Measurements from ENCODE around the gene HLF. TPM values are rescaled to one million over a fixed set of nuclear protein-coding genes. Genes with fewer than 3 reads are reported as not detected.

HLF gene
- total RNA-seq, 4 donors from 2014 or later: 2.5 to 10.0 (median 5.4) TPM

DNA sequence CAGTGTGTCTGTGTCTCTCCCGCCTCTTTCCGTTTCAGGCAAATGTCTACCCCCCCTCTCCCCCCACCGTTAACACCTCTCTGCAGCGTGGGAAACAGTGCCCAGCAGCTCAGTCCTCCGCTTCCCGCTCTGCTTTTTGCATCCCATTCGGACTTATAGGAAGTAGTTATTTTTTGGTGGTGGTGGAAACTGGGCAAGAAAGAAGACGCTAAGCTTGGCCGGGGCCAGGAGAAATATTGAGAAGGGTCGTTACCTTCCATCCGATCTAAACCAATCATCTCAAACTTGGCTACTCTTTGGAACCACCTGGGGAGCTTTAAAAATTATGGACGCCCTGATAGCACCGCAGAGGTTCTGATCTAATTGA lies 499 bp upstream of the HLF start:
- peak in 2 of 3 donors; percentile 46 to 51 for DNase-seq
- no peak overlapping the region for H3K27ac ChIP-seq
- TF ChIP-seq, protein P1, sequence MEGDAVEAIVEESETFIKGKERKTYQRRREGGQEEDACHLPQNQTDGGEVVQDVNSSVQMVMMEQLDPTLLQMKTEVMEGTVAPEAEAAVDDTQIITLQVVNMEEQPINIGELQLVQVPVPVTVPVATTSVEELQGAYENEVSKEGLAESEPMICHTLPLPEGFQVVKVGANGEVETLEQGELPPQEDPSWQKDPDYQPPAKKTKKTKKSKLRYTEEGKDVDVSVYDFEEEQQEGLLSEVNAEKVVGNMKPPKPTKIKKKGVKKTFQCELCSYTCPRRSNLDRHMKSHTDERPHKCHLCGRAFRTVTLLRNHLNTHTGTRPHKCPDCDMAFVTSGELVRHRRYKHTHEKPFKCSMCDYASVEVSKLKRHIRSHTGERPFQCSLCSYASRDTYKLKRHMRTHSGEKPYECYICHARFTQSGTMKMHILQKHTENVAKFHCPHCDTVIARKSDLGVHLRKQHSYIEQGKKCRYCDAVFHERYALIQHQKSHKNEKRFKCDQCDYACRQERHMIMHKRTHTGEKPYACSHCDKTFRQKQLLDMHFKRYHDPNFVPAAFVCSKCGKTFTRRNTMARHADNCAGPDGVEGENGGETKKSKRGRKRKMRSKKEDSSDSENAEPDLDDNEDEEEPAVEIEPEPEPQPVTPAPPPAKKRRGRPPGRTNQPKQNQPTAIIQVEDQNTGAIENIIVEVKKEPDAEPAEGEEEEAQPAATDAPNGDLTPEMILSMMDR (IDR thresholded peaks at IDR 0.05): no peak
- no peak for TF ChIP-seq POLR2A (IDR thresholded peaks at IDR 0.05)

DNA sequence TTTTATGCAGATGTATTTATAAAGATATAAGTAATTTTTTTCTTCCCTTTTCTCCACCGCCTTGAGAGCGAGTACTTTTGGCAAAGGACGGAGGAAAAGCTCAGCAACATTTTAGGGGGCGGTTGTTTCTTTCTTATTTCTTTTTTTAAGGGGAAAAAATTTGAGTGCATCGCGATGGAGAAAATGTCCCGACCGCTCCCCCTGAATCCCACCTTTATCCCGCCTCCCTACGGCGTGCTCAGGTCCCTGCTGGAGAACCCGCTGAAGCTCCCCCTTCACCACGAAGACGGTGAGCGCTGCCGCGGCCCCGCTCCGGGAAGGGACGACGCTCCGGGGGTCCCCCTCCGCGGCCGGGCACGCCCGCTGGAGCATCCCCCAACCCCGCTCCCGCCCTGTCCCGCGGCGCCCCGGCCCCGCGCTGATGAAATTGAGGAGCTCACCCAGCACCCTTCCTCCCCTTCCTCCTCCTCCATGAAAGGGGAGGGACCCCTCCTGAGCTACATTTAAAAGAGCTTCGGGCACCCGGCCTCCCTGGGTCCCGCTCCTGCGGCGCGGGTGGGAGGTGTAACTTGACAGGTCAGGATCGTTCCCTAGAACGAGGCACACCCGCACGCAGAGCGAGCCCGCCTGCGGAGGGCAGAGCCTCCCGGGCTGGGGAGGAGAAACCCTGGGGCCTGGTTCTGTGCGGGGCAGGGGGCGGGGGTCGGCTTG lies 706 bp downstream of the HLF start:
- no peaks in the 10 kb centered on the region for H3K36me3 ChIP-seq
- no peaks in the 10 kb centered on the region for H3K27me3 ChIP-seq
- TF ChIP-seq, protein P1 (IDR thresholded peaks at IDR 0.05): no peak
- no peak for TF ChIP-seq POLR2A (IDR thresholded peaks at IDR 0.05)
- H3K4me1 ChIP-seq: peaks cover 0 to 19% (median 0%) of the 10 kb centered on the region in 4 donors
- DNase-seq: peak in 2 of 3 donors; percentile 51 to 59
- H3K9me3 ChIP-seq: no peaks in the 10 kb centered on the region
- peak overlapping the region; percentile 36 to 67 (median 54) for H3K4me3 ChIP-seq
- H3K27ac ChIP-seq: peak overlapping the region; percentile 38 to 80 (median 58)

More for the DNA sequence above, 499 bp upstream of the HLF start:
- H3K27me3 ChIP-seq: no peaks in the 10 kb centered on the region
- H3K4me1 ChIP-seq: peaks cover 0 to 19% (median 0%) of the 10 kb centered on the region in 4 donors
- H3K9me3 ChIP-seq: no peaks in the 10 kb centered on the region
- no peaks in the 10 kb centered on the region for H3K36me3 ChIP-seq
- peak overlapping the region; percentile 8 to 67 (median 38) for H3K4me3 ChIP-seq

DNA sequence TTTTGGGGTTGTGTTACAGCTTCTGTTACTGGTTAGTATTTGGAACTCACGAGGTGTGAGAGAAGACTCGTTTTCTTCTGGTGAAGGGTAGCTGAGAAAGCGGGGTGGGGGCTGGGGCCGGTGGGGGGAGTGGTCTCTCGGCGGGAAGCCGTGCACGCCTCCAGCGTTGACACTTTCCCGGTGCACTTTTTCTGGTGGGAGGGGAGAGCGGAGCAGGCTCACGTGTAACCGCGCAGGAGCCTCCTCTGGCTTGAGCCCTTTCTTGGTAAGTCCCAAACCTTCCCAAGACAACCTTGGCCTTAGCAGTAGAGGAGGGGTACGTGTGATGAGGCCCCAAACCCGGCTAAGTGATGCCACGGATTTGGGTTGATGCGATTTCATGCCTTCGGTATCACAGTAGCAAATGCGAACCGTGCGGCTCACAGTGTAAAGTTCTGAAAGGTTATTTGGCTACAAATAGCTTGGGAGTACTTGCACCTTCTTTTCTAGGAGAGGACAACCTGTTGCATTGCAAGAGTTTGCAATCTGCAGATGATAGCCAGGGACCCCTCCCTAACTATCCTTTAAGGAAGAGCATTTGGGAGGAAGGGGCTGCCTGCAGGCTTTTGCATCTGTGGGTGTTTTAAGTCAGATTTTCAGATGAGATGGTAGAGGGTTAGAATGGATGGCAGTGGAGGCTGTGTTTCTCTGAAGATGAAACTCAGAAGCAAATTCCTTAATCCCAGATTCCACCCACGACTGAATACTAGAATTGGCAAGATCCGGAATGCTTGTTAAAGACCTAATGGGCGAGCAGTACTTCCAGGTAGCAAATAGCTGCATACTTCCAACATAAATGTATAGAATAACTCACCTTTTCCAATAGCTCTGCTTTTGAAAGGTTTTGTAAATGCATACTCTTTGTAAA lies 1.5 kb downstream of the HLF start:
- Histone ChIP-seq H3K9me3 (no peaks in the 10 kb centered on the region), H3K4me1 (peaks cover 0 to 19% (median 0%) of the 10 kb centered on the region in 4 donors), H3K4me3 (peak overlapping the region; percentile 36 to 67 (median 54)), H3K27me3 (no peaks in the 10 kb centered on the region), H3K36me3 (no peaks in the 10 kb centered on the region), H3K27ac (peak overlapping the region; percentile 38 to 80 (median 58))
- no peak for TF ChIP-seq POLR2A (IDR thresholded peaks at IDR 0.05)
- TF ChIP-seq, protein P1 (IDR thresholded peaks at IDR 0.05): no peak
- DNase-seq: peak in 1 of 3 donors; percentile 44

DNA sequence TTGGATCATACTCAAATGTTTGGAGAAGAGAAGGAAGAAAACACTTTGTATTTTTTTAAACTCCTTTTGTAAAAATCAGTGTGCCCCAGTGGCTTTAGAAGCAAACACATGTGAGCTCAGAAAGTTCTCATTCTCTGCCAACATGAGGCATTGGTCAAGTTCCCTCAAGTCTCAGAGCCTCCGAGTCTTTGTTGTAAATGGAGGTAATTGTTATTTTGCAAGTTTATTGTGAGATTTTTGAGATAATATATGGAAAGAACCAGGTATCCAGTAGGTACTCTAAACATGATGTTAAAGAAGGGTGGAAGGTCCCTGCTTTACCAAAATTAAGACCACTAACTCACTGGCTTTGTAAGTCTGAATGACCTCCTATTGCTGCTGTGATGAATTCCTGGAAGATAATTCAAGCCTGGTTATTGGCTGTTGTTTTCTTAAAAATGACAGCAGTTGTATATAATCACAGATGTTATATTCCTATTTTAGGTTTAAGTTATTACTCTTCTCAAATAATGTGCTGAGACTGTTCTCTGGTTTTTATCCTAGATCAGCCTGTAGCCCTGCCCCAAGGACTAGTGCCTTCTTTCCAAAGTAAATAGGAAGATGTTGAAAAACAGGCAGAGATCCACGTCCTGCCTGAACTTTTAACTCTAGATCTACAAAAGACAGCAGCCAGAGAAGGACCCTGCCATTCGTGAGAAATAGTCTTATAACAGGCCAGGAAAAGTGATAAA lies 2.4 kb downstream of the HLF start:
- Histone ChIP-seq H3K27ac (peak overlapping the region in 2 of 4 donors; percentile 62 to 80), H3K4me1 (peaks cover 0 to 19% (median 0%) of the 10 kb centered on the region in 4 donors), H3K9me3 (no peaks in the 10 kb centered on the region), H3K36me3 (no peaks in the 10 kb centered on the region), H3K4me3 (no peak overlapping the region), H3K27me3 (no peaks in the 10 kb centered on the region)
- DNase-seq: no peak
- TF ChIP-seq POLR2A (IDR thresholded peaks at IDR 0.05): no peak
- TF ChIP-seq, protein P1 (IDR thresholded peaks at IDR 0.05): no peak

Measured in Peyer's patch (tissue), 4 donors.